OCI-LY7 (cell line): ENCODE results near the gene CSTB. TPM values are rescaled to one million over a fixed set of nuclear protein-coding genes. Genes with fewer than 3 reads are reported as not detected.

Source experiments
- BruUV-seq: library from RNA; stranded (reverse); fragments of 400-500 nt; replicated peaks from 2 replicates; lab custom pipeline; 2021; lab: Mats Ljungman, UMichigan
- CTCF ChIA-PET: fragments of 300-600 bp; sonication (Branson Sonifier 250); formaldehyde crosslinking; loops from one replicate; lab custom pipeline; 2022; ENCODE audit warnings: antibody characterized with exemption; ENCODE audit not compliant: unreplicated experiment; lab: Charles Lee
- POLR2A ChIA-PET: fragments of 300-600 bp; sonication (Branson Sonifier 250); formaldehyde crosslinking; loops from one replicate; lab custom pipeline; 2022; ENCODE audit warnings: antibody characterized with exemption; lab: Charles Lee
- DNase-seq: peaks from one replicate; pipeline ENCODE4 v3.0.0-alpha.2; 2015; ENCODE audit warnings: low spot score
- H2AFZ ChIP-seq: fragments of 200-600 bp; sonication (generic), shearing (Covaris generic); 2 replicates; pipeline ENCODE4 v1.6.1; 2014; ENCODE audit warnings: mild to moderate bottlenecking, antibody characterized with exemption, low read length, moderate library complexity
- H3K27ac ChIP-seq: fragments of 200-600 bp; sonication (generic); 2 replicates; pipeline ENCODE4 v1.5.1; 2014; ENCODE audit warnings: mixed run types, low read depth, mild to moderate bottlenecking, moderate library complexity, low read length, inconsistent platforms; ENCODE audit not compliant: poor library complexity, severe bottlenecking
- H3K36me3 ChIP-seq: fragments of 200-600 bp; sonication (generic); 2 replicates; pipeline ENCODE4 v1.6.1; 2014; ENCODE audit warnings: mild to moderate bottlenecking, antibody characterized with exemption, low read length, moderate library complexity, mixed read lengths; ENCODE audit not compliant: insufficient read depth
- H3K4me1 ChIP-seq: fragments of 200-600 bp; sonication (generic); 2 replicates; pipeline ENCODE4 v1.5.1; 2014; ENCODE audit warnings: mild to moderate bottlenecking, low read length; ENCODE audit not compliant: insufficient read depth, poor library complexity, severe bottlenecking
- H3K4me2 ChIP-seq: fragments of 200-600 bp; sonication (generic); 2 replicates; pipeline ENCODE4 v1.6.1; 2014; ENCODE audit warnings: mild to moderate bottlenecking, low read length
- H3K4me3 ChIP-seq: fragments of 200-600 bp; sonication (generic); 2 replicates; pipeline ENCODE4 v1.5.1; 2014; ENCODE audit warnings: mild to moderate bottlenecking, low read depth, low read length; ENCODE audit not compliant: poor library complexity, severe bottlenecking
- H3K79me2 ChIP-seq: fragments of 200-600 bp; sonication (generic); 2 replicates; pipeline ENCODE4 v1.6.1; 2016; ENCODE audit warnings: low read depth, mild to moderate bottlenecking, low read length, moderate library complexity, mixed read lengths; ENCODE audit not compliant: insufficient read depth
- H3K9me2 ChIP-seq: fragments of 200-600 bp; sonication (generic); 2 replicates; pipeline ENCODE4 v1.6.1; 2016; ENCODE audit warnings: mild to moderate bottlenecking, low read length, mixed read lengths; ENCODE audit not compliant: insufficient read depth
- H3K9me3 ChIP-seq: fragments of 200-600 bp; sonication (generic); 2 replicates; pipeline ENCODE4 v1.6.1; 2014; ENCODE audit warnings: mild to moderate bottlenecking, mixed run types, low read length, mixed read lengths
- H4K20me1 ChIP-seq: fragments of 200-600 bp; sonication (generic); 2 replicates; pipeline ENCODE4 v1.6.1; 2014; ENCODE audit warnings: mild to moderate bottlenecking, antibody characterized with exemption, low read length, moderate library complexity, mixed read lengths; ENCODE audit not compliant: insufficient read depth
- CTCF ChIP-seq: fragments of 200-600 bp; sonication (generic); conservative IDR thresholded peaks from 2 replicates; pipeline ENCODE4 v1.5.1; 2014; ENCODE audit warnings: mild to moderate bottlenecking, antibody characterized with exemption, low read length, moderate library complexity, mixed read lengths
- EZH2phosphoT487 ChIP-seq: fragments of 200-600 bp; sonication (generic); IDR thresholded peaks from 2 replicates; pipeline ENCODE4 v1.6.1; 2018; ENCODE audit warnings: low read depth, borderline replicate concordance, mild to moderate bottlenecking, mixed run types, antibody characterized with exemption, low read length, moderate library complexity, mixed read lengths
- intact Hi-C: fragments of 100-400 bp; cut with micrococcal nuclease; formaldehyde crosslinking; loops from one replicate; pipeline ENCODE4 v1.10.0; 2022; ENCODE audit not compliant: unreplicated experiment
- total RNA-seq, 2 experiments: library from RNA; depleted of rRNA in 1 of 2; stranded (reverse); fragments of >200 nt in 1 of 2; shearing (Covaris generic) in 1 of 2; gene quantifications; 2 replicates each; pipeline ENCODE4 v1.2.3, GENCODE V29; 2014 to 2022

Gene CSTB
- total RNA-seq, 2 experiments from 2014 or later, result 15.6 to 33.3 TPM

GRCh38 chr21:43789276-43790009, 13.3 kb upstream of the CSTB start, which contains the start of gene RRP1:
RRP1 (plus strand) TSS chr21:43789577; CDS start chr21:43789630, 53 bp downstream.
- POLR2A ChIA-PET, result interaction anchor here (1.1 to 1.7 kb wide), 2 partner anchors 10 to 29 kb away, joined by 3 to 9 read pairs; no protein-coding TSS in a partner anchor
- Histone ChIP-seq H3K4me3 (peak within 1 kb of the TSS; percentile 94), H4K20me1 (peaks cover 7% of the 10 kb centered on the region; the same call in 1 of the 2 replicates), H3K4me1 (peaks cover 15% of the 10 kb centered on the region), H3K9me3 (no peaks in the 10 kb centered on the region), H3K36me3 (peaks cover 48% of the 10 kb centered on the region), H2AFZ (peak within 1 kb of the TSS; percentile 25), H3K4me2 (peak within 1 kb of the TSS; percentile 97), H3K79me2 (peaks cover 33% of the 10 kb centered on the region), H3K9me2 (no peaks in the 10 kb centered on the region), H3K27ac (peak within 1 kb of the TSS; percentile 48)
- TF ChIP-seq CTCF (peak; percentile 81), EZH2phosphoT487 (no peak)
- no TSS peak for BruUV-seq
- CTCF ChIA-PET, result interaction anchor here (0.7 kb wide), 1 partner anchor 22 kb away, joined by 3 read pairs; no protein-coding TSS in a partner anchor
- intact Hi-C loops, result loop anchor here (1.0 kb wide), 2 partner anchors 16 to 150 kb away; no protein-coding TSS in a partner anchor
- peak; percentile 92 for DNase-seq

- Histone ChIP-seq H2AFZ (no peak overlapping the region), H3K9me2 (no peaks in the 10 kb centered on the region), H4K20me1 (peaks cover 7% of the 10 kb centered on the region; the same call in 1 of the 2 replicates), H3K4me1 (peaks cover 26% of the 10 kb centered on the region), H3K4me2 (no peak overlapping the region), H3K27ac (no peak overlapping the region), H3K36me3 (peaks cover 23% of the 10 kb centered on the region), H3K79me2 (peaks cover 25% of the 10 kb centered on the region), H3K4me3 (no peak overlapping the region), H3K9me3 (no peaks in the 10 kb centered on the region)
- ChIA-PET CTCF (no interaction called here), POLR2A (no interaction called here)
- DNase-seq, result no peak
- no peak for TF ChIP-seq CTCF
- no peak for TF ChIP-seq EZH2phosphoT487
- intact Hi-C loops, result no loop called here
- BruUV-seq, result no TSS peak
These were observed 10.8 kb upstream of the CSTB start for GRCh38 chr21:43786807-43787440.
